GM18858 (cell line): ENCODE measurements around the gene TLR8.

Experiments used
- ATAC-seq: cut with Tn5 transposase; IDR thresholded peaks from one replicate; pipeline ENCODE4 v1.9.1; 2021; ENCODE audit not compliant: unreplicated experiment

The TLR8 gene

DNA sequence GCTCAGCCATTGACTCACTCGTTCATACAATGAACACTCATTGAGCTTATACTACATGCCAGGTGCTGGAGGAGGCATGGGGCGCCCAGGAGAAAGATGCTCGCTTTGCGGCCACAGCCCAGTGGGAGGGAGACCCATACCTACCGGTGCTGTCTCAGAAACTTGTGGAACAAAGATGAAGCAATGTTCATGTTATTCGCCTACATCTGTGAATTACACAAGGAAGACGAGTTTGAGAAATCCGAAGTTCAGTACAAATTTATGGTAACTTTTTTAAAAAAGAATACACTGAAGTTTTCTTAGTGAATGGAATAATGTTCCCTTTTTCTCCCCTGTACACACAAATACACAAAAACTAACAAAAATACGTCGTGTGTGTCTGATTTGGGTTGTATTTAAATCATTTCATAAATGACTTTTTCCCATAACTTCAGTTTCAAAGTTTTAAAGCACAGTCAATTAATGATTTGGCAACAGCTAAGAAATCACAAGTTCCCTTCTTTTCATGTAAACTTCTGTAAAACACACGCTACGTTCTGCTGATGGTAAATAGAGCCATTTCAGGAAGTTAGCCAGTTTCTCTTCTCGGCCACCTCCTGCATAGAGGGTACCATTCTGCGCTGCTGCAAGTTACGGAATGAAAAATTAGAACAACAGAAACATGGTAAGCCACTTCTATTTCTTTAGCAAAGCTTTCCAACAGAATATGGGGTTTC is at the start of gene TLR8:
Gene TLR8, plus strand, starts transcription at position 575 of the 716 bp plus-strand sequence. Its CDS starts 87 bp downstream, at position 662.
- no peak for ATAC-seq

DNA sequence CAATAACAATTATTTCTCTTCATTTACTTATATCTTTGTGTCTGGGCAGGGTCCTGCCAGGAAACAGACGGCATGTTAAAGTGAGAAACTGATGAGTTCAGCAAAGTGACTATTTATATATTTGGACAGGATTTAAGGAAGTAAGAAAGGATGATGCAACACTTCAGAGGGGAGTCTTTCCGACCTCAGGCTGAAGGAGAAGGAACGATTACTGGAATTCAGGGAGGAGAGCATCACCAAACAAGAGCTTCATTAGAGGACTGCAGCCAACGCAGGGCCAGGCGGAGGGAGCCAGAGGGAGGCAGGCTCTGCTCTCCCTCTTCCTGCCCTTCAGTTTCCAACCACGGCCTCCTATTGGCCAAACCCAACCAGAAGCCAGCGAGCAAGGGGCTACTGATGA is 41.1 kb upstream of the TLR8 start:
- no peak for ATAC-seq

DNA sequence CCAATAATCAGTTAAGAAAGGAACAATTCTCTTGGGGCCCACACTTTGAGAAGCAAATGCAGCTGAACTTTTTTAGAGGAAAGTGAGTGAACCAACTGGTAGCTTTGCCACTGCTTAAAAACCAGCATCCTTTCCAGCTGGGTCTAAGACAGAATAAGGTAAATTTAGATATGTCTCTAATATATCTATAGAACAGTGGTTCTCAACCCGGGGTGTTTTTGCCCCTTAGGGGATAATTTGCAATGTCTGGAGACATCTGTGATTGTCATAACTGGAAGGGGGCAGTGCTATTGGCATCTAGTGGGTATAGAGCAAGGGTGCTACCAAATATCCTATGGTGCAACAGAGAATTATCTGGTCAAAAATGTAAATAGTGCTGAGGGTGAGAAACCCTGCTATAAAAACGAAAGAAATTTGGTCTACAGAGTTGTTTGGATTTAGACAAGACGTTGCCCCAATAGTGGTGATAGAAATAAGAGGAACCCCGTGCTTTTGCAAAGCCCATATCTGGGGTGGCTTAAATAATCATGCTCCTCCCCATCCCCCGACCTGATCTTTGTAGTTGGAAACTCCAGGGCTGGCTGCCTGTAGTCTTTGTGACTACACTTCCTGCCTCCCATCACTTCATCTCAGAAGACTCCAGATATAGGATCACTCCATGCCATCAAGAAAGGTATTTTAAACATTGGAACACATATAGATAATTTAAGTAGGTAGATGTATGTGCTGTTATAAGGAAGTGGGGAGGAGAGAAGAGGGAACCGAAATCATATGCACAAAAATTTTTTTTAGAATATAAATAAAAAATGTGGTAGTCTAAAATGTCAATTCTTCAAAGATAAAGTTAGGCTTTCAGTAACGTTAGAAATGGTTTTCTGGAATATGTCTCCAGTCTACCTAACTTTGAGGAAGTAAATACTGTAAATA is 39.7 kb upstream of the TLR8 start, which contains the start of gene TLR7:
Gene TLR7, plus strand, starts transcription at position 622 of the 927 bp plus-strand sequence. CDS start 507 bp downstream, outside the sequence.
- no peak for ATAC-seq

DNA sequence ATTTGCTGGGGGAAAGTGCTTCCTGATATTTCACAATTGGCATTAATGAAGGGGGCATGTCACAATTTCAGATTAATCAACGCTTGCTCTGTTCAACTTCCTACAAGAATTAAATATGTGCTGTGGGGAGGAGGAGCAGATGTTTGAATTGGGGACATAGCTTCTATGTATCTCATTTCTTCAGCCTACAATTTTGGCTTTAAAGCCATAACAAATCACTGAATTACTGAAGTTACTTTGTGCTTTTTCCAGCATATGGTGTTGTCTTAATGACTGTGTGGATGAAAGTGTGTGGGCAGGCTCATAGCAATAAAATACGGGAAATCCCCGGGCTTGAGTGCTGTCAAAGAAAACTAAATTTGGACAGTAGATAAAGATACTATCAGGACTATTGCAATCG is 38.7 kb upstream of the TLR8 start:
- no peak for ATAC-seq

DNA sequence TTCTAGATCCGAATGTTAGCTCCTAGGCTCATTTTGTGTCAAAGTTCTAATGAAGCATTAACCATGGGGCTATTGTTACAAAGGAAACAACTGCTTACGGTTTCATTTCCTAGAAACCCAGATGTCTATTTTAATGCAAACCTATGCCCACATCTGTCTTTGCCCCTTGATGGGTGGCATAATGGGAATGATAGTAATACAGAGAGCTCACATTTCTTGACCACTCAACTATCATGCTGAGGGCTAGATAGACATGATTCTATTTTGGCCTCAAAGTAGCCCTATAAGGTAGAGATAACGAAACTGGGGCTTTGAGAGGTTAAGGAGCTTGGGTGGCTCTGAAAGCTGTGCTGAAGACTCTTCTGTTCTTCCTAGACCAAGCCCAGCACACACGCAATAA is 37.7 kb upstream of the TLR8 start:
- ATAC-seq = peak; percentile 66

DNA sequence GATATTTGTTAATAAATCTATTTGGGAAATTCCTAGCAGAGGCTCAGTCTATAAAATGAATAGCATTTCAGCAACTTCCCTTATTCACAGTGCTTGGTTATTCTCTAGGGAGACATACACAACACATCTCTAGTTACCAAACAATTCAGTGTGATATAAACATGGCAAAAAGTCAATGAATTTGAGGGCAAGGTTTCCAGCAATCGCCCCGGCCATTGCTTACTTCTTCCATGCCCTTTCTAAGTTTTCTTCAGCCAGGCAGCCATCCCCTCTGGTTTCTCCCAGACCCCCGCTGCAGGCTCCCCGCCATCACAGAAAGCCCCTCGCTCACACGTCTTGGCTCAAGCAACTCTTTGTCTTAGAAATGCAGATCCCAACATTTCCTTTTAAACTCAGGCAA is 35.2 kb upstream of the TLR8 start:
- ATAC-seq = no peak

DNA sequence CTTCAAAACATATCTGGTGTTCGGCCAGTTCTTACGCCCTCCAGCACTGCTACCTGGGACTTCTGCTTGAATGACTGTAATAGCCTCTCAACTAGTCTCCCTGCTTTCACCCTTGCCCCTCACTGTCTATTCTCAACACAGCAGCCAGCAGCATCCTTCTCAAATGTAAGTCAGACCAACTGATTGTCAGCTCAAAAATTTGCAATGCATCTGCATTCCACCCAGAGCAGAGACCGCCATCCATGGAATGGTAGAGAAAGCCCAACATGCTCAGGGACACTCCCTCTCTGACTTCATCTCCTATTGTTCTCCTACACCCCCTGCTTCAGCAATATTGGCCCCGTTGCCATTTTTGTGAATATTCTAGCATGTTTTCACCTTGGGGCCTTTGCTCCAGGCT is 33.7 kb upstream of the TLR8 start:
- ATAC-seq = no peak

DNA sequence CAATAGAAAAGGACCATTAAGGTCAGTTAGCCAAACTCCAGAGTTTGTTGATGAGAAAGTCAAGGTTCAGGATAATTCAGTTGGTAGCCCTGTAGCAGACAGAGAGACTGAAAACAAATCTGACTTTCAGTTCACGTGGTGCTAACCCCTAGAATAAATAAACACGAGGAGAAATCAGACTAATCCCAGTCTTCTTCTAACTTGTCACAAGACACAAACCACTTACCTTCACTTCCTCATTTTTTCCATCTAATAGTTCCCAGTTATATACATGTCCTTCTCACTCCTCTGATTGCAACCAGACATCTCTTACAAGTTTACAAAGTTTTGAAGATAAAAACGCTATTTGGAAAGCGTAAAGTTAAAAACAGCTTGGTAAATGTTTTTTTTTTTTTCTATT is 31.8 kb upstream of the TLR8 start:
- ATAC-seq = no peak

DNA sequence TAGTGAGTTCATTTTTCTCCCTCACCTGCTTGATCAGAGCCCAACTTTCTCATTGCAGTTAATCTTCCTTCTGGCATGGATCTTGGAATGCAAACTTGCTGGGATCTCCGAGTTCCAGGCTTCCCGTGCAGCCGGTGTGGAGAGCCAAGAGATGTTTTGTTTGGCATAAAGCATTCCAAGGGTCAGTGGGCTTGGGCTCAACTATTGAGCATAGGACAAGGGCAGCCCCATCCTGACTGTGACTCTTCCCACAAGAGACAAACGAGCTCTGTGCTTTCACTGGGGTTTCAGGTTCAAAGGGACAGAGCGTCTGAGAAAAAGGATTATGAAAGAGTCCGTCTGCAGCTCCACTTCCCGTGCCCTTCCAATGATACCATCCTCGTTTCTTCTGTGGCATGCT is 29.0 kb upstream of the TLR8 start:
- ATAC-seq = no peak

DNA sequence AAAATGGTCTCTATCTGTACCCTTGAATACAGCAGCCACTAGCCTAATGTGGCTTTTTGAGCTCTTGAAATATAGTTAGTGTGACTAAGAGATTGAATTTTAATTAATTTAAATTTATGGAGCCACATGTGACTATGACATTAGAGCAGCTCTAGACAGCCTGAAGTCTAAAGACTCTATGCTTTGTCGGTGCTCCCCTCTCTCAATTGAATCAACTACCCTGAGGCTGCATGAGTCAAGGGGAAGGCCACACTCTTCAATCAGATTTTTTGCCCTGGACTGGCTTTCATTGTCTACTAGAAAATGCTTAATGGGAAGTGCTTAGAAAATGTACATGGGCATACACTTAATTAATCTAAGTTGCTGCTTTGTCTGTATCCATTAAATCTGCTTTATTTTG is 27.9 kb upstream of the TLR8 start:
- ATAC-seq = no peak

DNA sequence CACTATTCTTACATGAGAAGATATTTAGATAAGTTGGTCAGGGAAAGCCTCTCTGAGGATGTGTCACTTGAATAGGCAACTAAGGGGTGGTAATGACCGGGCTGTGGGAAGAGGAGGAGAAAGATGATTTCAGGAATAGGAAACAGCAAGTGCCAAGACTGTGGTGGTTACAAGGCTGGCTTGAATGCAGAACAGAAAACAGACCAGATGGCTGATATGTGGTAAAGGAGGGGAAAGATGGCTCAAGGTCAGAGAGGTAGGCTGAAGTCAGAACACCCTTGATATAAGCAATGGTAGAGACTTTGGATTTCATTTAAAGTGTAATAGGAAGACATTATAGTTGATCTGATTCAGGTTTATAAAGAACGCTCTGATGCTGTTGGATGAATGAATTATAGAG is 24.5 kb upstream of the TLR8 start:
- ATAC-seq = no peak

DNA sequence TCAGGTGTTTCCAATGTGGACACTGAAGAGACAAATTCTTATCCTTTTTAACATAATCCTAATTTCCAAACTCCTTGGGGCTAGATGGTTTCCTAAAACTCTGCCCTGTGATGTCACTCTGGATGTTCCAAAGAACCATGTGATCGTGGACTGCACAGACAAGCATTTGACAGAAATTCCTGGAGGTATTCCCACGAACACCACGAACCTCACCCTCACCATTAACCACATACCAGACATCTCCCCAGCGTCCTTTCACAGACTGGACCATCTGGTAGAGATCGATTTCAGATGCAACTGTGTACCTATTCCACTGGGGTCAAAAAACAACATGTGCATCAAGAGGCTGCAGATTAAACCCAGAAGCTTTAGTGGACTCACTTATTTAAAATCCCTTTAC is 20.9 kb upstream of the TLR8 start:
- ATAC-seq = no peak

DNA sequence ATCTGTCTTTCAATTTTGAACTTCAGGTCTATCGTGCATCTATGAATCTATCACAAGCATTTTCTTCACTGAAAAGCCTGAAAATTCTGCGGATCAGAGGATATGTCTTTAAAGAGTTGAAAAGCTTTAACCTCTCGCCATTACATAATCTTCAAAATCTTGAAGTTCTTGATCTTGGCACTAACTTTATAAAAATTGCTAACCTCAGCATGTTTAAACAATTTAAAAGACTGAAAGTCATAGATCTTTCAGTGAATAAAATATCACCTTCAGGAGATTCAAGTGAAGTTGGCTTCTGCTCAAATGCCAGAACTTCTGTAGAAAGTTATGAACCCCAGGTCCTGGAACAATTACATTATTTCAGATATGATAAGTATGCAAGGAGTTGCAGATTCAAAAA is 19.9 kb upstream of the TLR8 start:
- no peak for ATAC-seq

DNA sequence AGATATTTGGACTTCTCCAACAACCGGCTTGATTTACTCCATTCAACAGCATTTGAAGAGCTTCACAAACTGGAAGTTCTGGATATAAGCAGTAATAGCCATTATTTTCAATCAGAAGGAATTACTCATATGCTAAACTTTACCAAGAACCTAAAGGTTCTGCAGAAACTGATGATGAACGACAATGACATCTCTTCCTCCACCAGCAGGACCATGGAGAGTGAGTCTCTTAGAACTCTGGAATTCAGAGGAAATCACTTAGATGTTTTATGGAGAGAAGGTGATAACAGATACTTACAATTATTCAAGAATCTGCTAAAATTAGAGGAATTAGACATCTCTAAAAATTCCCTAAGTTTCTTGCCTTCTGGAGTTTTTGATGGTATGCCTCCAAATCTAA is 19.3 kb upstream of the TLR8 start:
- no peak for ATAC-seq

DNA sequence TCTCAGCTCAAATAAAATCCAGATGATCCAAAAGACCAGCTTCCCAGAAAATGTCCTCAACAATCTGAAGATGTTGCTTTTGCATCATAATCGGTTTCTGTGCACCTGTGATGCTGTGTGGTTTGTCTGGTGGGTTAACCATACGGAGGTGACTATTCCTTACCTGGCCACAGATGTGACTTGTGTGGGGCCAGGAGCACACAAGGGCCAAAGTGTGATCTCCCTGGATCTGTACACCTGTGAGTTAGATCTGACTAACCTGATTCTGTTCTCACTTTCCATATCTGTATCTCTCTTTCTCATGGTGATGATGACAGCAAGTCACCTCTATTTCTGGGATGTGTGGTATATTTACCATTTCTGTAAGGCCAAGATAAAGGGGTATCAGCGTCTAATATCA is 18.7 kb upstream of the TLR8 start:
- ATAC-seq = no peak

DNA sequence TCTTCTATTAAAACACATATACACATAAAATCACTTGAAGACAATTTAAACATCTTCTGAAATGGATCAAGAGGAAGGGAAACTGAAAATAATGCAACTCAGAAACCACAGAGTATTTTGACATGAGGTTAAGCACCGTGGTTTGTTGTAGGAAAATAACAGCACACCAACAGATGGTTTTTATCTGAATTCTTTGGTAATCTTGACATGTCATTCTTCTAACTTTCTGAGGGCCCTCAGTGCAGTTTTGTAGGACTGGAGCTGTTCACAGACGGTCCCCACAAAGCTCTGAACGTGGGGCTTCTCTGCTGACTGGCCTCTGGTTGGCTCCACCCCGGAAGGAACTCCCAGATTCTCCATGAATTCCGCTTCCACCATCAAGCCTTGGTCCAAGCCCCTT is 16.0 kb upstream of the TLR8 start:
- peak; percentile 56 for ATAC-seq

DNA sequence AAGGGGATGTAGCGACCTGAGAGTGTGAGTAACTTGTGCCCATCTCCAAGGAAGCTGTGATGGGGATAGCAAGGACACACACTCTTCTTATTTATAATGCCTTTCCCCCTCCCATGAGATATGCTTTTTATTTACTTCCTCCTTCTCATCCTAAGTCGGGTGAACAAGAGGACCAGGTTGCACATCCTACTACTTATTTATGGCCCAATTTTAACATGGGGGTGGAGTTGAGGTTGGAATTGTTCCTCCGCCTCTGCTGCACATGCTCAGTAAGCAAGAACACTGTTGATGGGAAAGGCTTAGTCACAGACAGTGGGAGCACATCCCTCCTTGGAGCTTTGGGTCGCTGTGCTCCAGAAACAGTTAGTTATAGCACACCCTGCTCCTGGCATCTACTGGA is 15.2 kb upstream of the TLR8 start:
- no peak for ATAC-seq

DNA sequence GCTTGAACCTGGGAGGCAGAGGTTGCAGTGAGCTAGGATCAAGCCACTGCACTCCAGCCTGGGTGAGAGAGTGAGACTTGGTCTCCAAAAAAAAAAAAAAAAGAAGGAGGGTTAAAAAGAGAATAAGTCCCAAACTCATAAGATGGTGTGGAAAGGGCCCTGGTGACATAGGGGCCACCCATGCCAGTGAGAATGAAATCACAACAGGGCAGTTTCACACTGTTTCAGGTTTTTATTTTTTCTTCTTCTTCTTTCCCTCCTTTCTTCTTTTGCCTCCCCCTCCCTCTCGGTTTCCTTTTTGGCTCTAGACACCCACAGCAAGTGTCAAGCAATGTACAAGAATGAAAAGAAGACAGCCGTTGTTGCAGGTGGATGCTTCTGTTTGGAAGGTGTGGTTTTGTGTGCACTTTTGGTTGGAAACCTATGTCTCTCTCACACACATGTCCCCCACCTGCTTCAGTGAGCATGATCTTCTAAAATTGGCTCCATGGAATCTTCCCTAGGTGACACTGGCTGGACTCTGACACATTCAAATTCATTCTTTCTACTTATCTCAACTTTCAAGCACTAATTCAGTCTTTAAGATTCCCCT is 14.4 kb upstream of the TLR8 start:
- peak; percentile 57 for ATAC-seq

DNA sequence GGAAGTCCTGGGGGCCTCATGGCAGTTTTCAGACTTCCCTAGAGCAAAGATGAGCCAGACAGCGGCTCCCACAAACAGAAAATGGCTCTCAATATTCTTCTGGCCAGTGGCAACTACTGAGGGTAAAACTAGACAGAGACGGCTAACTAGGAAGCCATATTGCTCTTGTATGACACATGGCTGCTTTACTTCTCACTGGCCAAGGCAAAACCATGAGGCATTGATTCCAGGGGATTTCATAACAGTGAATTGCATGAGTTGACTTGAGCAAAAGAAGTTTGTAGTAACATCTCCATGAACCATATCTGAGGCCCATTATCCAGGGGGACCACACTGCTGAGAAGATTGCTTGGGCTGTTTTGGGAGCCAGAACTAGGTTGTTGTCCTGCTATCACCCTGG is 13.7 kb upstream of the TLR8 start:
- ATAC-seq = no peak

DNA sequence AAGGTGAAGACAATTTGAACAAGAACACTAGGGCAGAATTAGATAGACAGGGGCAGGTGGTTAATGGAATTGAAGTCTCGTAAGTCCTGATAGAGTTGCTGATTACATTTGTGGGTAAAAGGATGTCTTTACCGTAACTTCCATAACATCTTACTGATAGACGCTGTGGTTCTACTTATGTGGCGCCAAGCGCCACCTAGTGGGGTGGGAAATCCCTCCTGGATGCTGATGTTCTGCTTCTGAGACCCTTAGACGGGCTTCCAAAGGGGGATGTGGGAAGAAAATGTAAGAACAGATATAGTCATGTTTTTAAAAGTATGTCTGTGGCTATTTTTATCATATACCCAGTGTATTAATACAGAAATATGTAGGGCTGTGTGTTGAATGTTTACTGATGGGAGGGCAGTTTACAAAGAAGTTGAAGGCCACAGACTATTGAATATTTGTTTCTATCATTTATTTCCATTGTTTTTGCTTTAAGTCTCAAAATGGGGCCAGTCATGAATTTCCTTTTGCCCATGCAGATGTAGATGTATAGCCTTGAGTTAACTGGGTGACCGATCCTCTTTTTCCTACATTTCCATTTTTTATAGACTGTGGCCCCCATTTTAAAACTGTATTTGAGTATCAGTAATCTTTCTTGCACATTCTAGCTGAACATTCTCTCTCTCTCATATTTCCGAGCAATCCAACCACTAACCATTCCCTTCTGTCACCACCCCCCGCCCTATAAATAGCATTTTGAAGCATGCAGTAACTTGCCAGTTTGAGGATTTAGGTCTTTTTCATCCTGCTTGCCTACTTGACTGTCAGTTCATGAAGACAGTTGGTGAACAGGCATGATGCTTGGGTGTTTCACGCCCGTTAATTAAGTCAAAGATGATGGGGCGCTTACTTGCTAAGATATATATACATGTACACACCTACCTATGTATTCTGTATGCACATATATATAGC is 12.1 kb upstream of the TLR8 start:
- ATAC-seq = no peak

DNA sequence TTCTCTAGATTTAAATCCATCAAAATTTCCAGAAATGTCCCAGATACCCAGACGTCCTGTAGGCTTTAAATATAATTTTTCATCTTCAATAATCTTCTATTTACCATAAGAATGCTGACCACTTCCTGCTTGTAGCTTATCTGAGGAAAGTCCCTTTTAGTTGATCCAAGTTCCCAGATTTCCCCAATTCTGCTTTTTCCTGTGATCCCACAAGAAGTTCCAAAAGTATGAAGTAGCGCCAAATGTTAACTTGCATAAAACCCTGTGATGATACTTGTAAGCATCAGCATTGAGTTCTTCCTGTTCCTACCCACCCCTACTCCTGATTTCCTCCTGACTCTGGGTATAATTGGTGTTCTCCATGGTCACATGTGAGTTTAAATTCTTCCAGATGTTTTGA is 10.6 kb upstream of the TLR8 start:
- no peak for ATAC-seq
